ENCODE results near the gene TUBGCP5. TPM values are rescaled to one million over a fixed set of nuclear protein-coding genes. Genes with fewer than 3 reads are reported as not detected.

TUBGCP5 gene
- total and polyA plus RNA-seq, 2 experiments from 2014 or later = 12.0 to 21.7 TPM

DNA sequence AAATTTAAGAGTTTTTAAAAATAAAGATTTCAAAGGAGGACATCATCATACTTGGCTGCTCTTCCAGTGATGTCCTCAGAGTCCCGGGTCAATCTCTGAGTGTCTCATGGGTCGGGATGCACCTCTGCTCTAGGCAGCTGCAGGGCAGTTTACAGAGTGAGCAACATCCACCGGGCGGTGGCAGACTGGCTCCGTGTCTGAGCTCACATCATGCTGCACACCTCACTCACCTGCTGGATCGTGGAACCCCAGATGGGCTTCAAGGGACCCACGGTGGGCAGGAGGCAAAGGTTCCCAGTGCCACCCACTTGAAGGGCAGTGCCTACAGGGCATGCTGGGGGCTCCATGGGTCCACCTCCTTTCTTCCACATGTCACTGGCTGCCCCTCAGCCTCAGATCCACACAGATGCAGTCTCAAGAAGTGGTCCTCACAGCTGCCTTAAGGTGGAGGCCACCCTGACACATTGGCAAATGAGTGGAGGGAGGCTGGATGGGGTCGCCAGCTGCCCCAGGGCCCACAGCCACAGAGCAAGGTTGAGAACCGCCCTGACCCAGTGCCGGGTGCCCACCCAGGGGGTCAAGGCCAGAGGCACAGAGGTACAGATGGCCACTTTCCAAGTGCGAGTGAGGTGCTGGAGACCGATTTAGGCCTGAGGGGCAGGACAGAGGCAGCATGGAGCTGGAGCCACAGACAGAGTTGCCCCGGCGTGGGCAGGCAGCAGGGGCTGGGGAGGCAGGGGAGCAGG, 84.4 kb downstream of the TUBGCP5 start:
- DNase-seq (ENCODE audit: low spot score) (no peak), ATAC-seq (no peak)
- H3K4me1 Mint-ChIP-seq = peaks cover 36% of the 10 kb centered on the region
- H3K27ac Mint-ChIP-seq = no peak overlapping the region
- H3K9me3 Mint-ChIP-seq = no peaks in the 10 kb centered on the region; the same call in 2 of the 3 replicates
- peaks cover 33% of the 10 kb centered on the region for H4K20me1 ChIP-seq (replicated peaks; ENCODE audit: insufficient read depth)
- H3K9me2 ChIP-seq (ENCODE audit: insufficient read depth) = no peaks in the 10 kb centered on the region
- H3F3A ChIP-seq (replicated peaks; ENCODE audit: low read depth) = no peaks in the 10 kb centered on the region
- no peaks in the 10 kb centered on the region; the same call in 2 of the 3 replicates for H3K36me3 Mint-ChIP-seq (ENCODE audit: low read depth)
- no peak overlapping the region for H3K4me3 ChIP-seq
- H3K4me2 ChIP-seq = no peak overlapping the region
- H3K79me2 ChIP-seq (replicated peaks; ENCODE audit: insufficient read depth) = peaks cover 65% of the 10 kb centered on the region
- peaks cover 44% of the 10 kb centered on the region for H3K27me3 Mint-ChIP-seq (ENCODE audit: insufficient read depth, low read depth, poor library complexity)
- no peak overlapping the region for H3K27ac ChIP-seq (ENCODE audit: low read depth)
- peaks cover 13% of the 10 kb centered on the region; the same call in 1 of the 2 replicates for H3K27me3 ChIP-seq (ENCODE audit: insufficient read depth)
- H2AFZ ChIP-seq = no peak overlapping the region
- H3K36me3 ChIP-seq (ENCODE audit: insufficient read depth) = no peaks in the 10 kb centered on the region
- no peak overlapping the region for H3K4me3 Mint-ChIP-seq
- H3K4me1 ChIP-seq (ENCODE audit: insufficient read depth) = peaks cover 17% of the 10 kb centered on the region
- no peak for TF ChIP-seq JUNB (IDR thresholded peaks at IDR 0.05; ENCODE audit: unreplicated experiment)

DNA sequence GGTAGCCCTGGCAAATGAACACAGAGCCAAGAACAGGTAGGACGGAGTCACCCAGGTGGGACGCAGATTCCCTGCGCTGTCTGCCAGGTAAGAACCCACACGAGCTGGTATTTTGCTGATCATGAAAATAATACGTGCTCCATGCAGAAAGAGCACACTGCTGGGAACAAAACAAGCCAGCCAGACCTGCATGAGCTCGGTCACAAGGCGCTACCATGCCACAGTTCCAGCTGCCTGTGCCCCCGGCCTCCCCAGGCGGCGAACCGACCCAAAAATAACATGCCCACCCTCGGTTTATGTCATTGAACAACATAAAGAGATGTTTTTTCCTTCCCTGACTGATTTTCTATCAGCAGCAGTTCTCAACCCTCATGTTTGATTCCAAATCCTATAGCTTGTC, 85.0 kb downstream of the TUBGCP5 start:
- no peak overlapping the region for H3K27ac ChIP-seq (ENCODE audit: low read depth)
- H3K4me2 ChIP-seq = no peak overlapping the region
- peaks cover 13% of the 10 kb centered on the region; the same call in 1 of the 2 replicates for H3K27me3 ChIP-seq (ENCODE audit: insufficient read depth)
- Mint-ChIP-seq H3K27ac (no peak overlapping the region), H3K27me3 (ENCODE audit: insufficient read depth, low read depth, poor library complexity) (peaks cover 45% of the 10 kb centered on the region), H3K9me3 (no peaks in the 10 kb centered on the region; the same call in 2 of the 3 replicates), H3K4me3 (no peak overlapping the region), H3K4me1 (peaks cover 37% of the 10 kb centered on the region), H3K36me3 (ENCODE audit: low read depth) (no peaks in the 10 kb centered on the region; the same call in 2 of the 3 replicates)
- peaks cover 72% of the 10 kb centered on the region for H3K79me2 ChIP-seq (replicated peaks; ENCODE audit: insufficient read depth)
- ATAC-seq (no peak), DNase-seq (ENCODE audit: low spot score) (no peak)
- H3K4me1 ChIP-seq (ENCODE audit: insufficient read depth) = peaks cover 17% of the 10 kb centered on the region
- no peaks in the 10 kb centered on the region for H3K36me3 ChIP-seq (ENCODE audit: insufficient read depth)
- H3K4me3 ChIP-seq = no peak overlapping the region
- no peaks in the 10 kb centered on the region for H3K9me2 ChIP-seq (ENCODE audit: insufficient read depth)
- H4K20me1 ChIP-seq (replicated peaks; ENCODE audit: insufficient read depth) = peaks cover 39% of the 10 kb centered on the region
- H2AFZ ChIP-seq = no peak overlapping the region
- H3F3A ChIP-seq (replicated peaks; ENCODE audit: low read depth) = no peaks in the 10 kb centered on the region
- TF ChIP-seq ZNF331 (CRISPR knock-in tag; IDR thresholded peaks at IDR 0.05; ENCODE audit: low read depth) = no peak
- no peak for TF ChIP-seq EZH2phosphoT487 (IDR thresholded peaks at IDR 0.05; ENCODE audit: unreplicated experiment)
- no peak for TF ChIP-seq STAT1 (IDR thresholded peaks at IDR 0.05; ENCODE audit: unreplicated experiment)
- TF ChIP-seq, protein P1, sequence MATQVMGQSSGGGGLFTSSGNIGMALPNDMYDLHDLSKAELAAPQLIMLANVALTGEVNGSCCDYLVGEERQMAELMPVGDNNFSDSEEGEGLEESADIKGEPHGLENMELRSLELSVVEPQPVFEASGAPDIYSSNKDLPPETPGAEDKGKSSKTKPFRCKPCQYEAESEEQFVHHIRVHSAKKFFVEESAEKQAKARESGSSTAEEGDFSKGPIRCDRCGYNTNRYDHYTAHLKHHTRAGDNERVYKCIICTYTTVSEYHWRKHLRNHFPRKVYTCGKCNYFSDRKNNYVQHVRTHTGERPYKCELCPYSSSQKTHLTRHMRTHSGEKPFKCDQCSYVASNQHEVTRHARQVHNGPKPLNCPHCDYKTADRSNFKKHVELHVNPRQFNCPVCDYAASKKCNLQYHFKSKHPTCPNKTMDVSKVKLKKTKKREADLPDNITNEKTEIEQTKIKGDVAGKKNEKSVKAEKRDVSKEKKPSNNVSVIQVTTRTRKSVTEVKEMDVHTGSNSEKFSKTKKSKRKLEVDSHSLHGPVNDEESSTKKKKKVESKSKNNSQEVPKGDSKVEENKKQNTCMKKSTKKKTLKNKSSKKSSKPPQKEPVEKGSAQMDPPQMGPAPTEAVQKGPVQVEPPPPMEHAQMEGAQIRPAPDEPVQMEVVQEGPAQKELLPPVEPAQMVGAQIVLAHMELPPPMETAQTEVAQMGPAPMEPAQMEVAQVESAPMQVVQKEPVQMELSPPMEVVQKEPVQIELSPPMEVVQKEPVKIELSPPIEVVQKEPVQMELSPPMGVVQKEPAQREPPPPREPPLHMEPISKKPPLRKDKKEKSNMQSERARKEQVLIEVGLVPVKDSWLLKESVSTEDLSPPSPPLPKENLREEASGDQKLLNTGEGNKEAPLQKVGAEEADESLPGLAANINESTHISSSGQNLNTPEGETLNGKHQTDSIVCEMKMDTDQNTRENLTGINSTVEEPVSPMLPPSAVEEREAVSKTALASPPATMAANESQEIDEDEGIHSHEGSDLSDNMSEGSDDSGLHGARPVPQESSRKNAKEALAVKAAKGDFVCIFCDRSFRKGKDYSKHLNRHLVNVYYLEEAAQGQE (IDR thresholded peaks at IDR 0.05; ENCODE audit: unreplicated experiment) = no peak
- TF ChIP-seq, protein P2, sequence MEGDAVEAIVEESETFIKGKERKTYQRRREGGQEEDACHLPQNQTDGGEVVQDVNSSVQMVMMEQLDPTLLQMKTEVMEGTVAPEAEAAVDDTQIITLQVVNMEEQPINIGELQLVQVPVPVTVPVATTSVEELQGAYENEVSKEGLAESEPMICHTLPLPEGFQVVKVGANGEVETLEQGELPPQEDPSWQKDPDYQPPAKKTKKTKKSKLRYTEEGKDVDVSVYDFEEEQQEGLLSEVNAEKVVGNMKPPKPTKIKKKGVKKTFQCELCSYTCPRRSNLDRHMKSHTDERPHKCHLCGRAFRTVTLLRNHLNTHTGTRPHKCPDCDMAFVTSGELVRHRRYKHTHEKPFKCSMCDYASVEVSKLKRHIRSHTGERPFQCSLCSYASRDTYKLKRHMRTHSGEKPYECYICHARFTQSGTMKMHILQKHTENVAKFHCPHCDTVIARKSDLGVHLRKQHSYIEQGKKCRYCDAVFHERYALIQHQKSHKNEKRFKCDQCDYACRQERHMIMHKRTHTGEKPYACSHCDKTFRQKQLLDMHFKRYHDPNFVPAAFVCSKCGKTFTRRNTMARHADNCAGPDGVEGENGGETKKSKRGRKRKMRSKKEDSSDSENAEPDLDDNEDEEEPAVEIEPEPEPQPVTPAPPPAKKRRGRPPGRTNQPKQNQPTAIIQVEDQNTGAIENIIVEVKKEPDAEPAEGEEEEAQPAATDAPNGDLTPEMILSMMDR (conservative IDR thresholded peaks at IDR 0.05; ENCODE audit: low read depth in 2 of 2) = no peak
- TF ChIP-seq POLR2AphosphoS5 (IDR thresholded peaks at IDR 0.05; ENCODE audit: low read depth) = no peak
- no peak for TF ChIP-seq NANOG (IDR thresholded peaks at IDR 0.05; ENCODE audit: borderline replicate concordance)
- no peak for TF ChIP-seq ZNF114 (CRISPR knock-in tag; IDR thresholded peaks at IDR 0.05)
- no peak for TF ChIP-seq CREB1 (CRISPR knock-in tag; IDR thresholded peaks at IDR 0.05; ENCODE audit: low read depth)
- no peak for TF ChIP-seq JUNB (IDR thresholded peaks at IDR 0.05; ENCODE audit: unreplicated experiment)
